C1 segment of cervical spinal cord (tissue), 14 donors: Measurements from ENCODE around the gene CST9.
"Not testable (repeated sequence)": the region's sequence is repeated elsewhere in the genome, so short reads cannot be mapped to it uniquely, and the experiment has no call there.

ENCODE experiments used
- DNase-seq, 14 donors: peaks; one replicate each; lab custom pipeline; 2025; lab: John Stamatoyannopoulos, UW

CST9 gene

GRCh38 chr20:23588434-23589403 is 17.0 kb downstream of the CST9 start:
- no peak for DNase-seq

- no peak for DNase-seq
These were observed 18.1 kb downstream of the CST9 start for GRCh38 chr20:23587631-23588030.

- no peak for DNase-seq
These were observed 18.8 kb downstream of the CST9 start for GRCh38 chr20:23586735-23587525.

GRCh38 chr20:23585808-23586734 is 19.6 kb downstream of the CST9 start:
- no peak for DNase-seq

- no peak for DNase-seq
These were observed 20.3 kb downstream of the CST9 start for GRCh38 chr20:23585449-23585807.

- no peak for DNase-seq
These were observed 21.1 kb downstream of the CST9 start for GRCh38 chr20:23584434-23585199.

- DNase-seq = no peak
These were observed 22.2 kb downstream of the CST9 start for GRCh38 chr20:23583526-23583925.

- no peak for DNase-seq
These were observed 23.4 kb downstream of the CST9 start for GRCh38 chr20:23582293-23582692.

- not testable (repeated sequence) for DNase-seq
These were observed 23.9 kb downstream of the CST9 start for GRCh38 chr20:23581833-23582232.

- no peak for DNase-seq
These were observed 30.7 kb downstream of the CST9 start for GRCh38 chr20:23574977-23575376.

GRCh38 chr20:23570178-23570760 is 35.4 kb downstream of the CST9 start:
- DNase-seq = no peak

GRCh38 chr20:23569570-23569969 is 36.1 kb downstream of the CST9 start:
- no peak for DNase-seq

GRCh38 chr20:23568971-23569330 is 36.8 kb downstream of the CST9 start:
- DNase-seq = no peak

- DNase-seq = no peak
These were observed 37.3 kb downstream of the CST9 start, which contains the start of gene CST9L for GRCh38 chr20:23568320-23568970. TSS of gene CST9L (minus strand) at chr20:23568484. CDS start at chr20:23568450, 34 bp downstream.

GRCh38 chr20:23566199-23566932 is 39.4 kb downstream of the CST9 start:
- DNase-seq = no peak

GRCh38 chr20:23565503-23566045 is 40.1 kb downstream of the CST9 start:
- DNase-seq = no peak

GRCh38 chr20:23564927-23565326 is 40.8 kb downstream of the CST9 start:
- DNase-seq = no peak

- DNase-seq = no peak
These were observed 42.9 kb downstream of the CST9 start for GRCh38 chr20:23562721-23563342.
